ENCODE data around the gene PLXNA4.

PLXNA4 gene

DNA sequence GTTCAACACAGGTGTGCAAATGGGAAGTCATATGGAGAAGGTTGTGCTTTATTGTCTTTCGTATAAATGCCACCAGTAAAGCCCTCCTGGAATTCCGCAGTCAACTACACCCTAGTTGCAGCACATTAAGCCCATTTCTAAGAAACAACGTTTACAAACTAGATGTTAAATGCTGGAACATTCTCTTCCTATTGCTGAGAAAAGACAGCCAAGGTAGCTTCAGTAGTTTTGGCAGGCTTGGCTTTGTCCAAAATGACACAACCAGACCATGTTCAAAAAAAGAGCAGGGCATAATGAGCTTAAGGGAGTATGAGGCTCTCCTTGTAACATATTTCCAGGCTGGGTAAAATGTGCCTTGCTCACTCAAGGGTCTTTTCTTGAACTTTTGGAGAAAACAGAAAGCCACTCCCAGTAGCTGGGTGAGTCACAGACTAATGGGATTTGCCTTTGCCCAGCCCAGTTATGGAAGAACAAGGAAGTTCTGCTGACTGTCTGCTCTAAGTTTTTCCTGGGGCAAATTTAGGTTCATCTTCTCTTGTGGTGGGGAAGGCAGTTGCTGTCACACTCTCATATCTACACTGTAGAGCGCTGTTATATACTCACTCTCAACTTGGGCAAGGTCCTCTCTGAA lies 238.7 kb downstream of the PLXNA4 start:
- no peak for DNase-seq (ENCODE audit: low read depth)
- H3K4me3 ChIP-seq (ENCODE audit: low read depth, low read length), result no peak overlapping the region
- TF ChIP-seq POLR2A (IDR thresholded peaks at IDR 0.05; ENCODE audit: extremely low read depth, insufficient read length) (no peak), MAX (IDR thresholded peaks at IDR 0.05; ENCODE audit: low read depth, low read length) (no peak), MYC (IDR thresholded peaks at IDR 0.05; ENCODE audit: low read depth, low read length) (no peak), CTCF (IDR thresholded peaks at IDR 0.05; ENCODE audit: low read depth, low read length) (no peak)

DNA sequence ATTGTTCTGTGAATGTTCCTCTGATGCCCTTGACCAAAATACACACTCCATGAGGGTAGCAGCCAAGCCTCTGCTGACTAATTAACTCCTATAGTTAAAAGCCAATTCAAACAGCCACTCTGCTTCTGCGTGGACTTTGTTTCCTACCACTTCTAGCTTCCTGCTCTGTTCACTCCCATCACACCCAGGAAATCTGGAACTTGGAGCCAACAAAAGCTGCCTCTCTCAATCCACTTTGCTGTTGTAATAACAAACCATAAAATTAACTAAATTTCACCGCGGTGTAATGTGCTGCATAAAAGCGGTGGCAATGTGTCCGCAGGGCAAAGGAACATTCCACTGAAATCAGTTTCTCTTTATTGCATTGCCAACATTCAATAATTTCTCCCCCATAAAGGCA lies 239.5 kb downstream of the PLXNA4 start:
- H3K4me3 ChIP-seq (ENCODE audit: low read depth, low read length), result no peak overlapping the region
- no peak for DNase-seq (ENCODE audit: low read depth)
- TF ChIP-seq MAX (IDR thresholded peaks at IDR 0.05; ENCODE audit: low read depth, low read length) (no peak), POLR2A (IDR thresholded peaks at IDR 0.05; ENCODE audit: extremely low read depth, insufficient read length) (no peak), MYC (IDR thresholded peaks at IDR 0.05; ENCODE audit: low read depth, low read length) (no peak), CTCF (IDR thresholded peaks at IDR 0.05; ENCODE audit: low read depth, low read length) (no peak)

- H3K4me3 ChIP-seq (ENCODE audit: low read depth, low read length), result no peak overlapping the region
- DNase-seq (ENCODE audit: low read depth), result no peak
- no peak for TF ChIP-seq POLR2A (IDR thresholded peaks at IDR 0.05; ENCODE audit: extremely low read depth, insufficient read length)
- TF ChIP-seq CTCF (IDR thresholded peaks at IDR 0.05; ENCODE audit: low read depth, low read length), result no peak
- no peak for TF ChIP-seq MAX (IDR thresholded peaks at IDR 0.05; ENCODE audit: low read depth, low read length)
- TF ChIP-seq MYC (IDR thresholded peaks at IDR 0.05; ENCODE audit: low read depth, low read length), result no peak
Observed at GRCh38 chr7:132333301-132333700, 243.0 kb downstream of the PLXNA4 start.

DNA sequence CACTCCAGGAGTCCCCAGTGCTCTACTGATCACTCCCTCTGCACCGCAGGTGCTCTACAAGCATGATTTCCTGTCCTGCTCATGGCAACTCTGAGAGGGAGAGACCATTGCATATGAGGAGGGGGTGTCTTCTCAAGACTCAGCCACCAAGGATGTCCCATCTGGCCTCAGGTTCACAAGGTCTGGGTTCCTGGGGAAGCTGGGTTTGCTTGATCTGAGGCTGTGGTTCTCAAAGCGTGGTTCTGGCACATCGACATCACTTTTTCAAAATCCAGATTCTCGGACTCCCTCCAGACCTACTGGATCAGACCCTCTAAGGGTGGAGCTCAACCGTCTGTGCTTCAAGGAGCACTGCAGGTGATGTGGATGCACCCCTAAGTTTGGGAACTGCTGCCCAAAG lies 247.5 kb downstream of the PLXNA4 start:
- TF ChIP-seq MAX (IDR thresholded peaks at IDR 0.05; ENCODE audit: low read depth, low read length), result no peak
- TF ChIP-seq POLR2A (IDR thresholded peaks at IDR 0.05; ENCODE audit: extremely low read depth, insufficient read length), result no peak
- TF ChIP-seq CTCF (IDR thresholded peaks at IDR 0.05; ENCODE audit: low read depth, low read length), result no peak
- TF ChIP-seq MYC (IDR thresholded peaks at IDR 0.05; ENCODE audit: low read depth, low read length), result no peak
- no peak for DNase-seq (ENCODE audit: low read depth)
- H3K4me3 ChIP-seq (ENCODE audit: low read depth, low read length), result no peak overlapping the region

- TF ChIP-seq MYC (IDR thresholded peaks at IDR 0.05; ENCODE audit: low read depth, low read length) (no peak), CTCF (IDR thresholded peaks at IDR 0.05; ENCODE audit: low read depth, low read length) (no peak), MAX (IDR thresholded peaks at IDR 0.05; ENCODE audit: low read depth, low read length) (no peak), POLR2A (IDR thresholded peaks at IDR 0.05; ENCODE audit: extremely low read depth, insufficient read length) (no peak)
- no peak overlapping the region for H3K4me3 ChIP-seq (ENCODE audit: low read depth, low read length)
- DNase-seq (ENCODE audit: low read depth), result no peak
Observed at GRCh38 chr7:132328047-132328620, 248.1 kb downstream of the PLXNA4 start.
